ENCODE data around the gene UTS2B.

The UTS2B gene

DNA sequence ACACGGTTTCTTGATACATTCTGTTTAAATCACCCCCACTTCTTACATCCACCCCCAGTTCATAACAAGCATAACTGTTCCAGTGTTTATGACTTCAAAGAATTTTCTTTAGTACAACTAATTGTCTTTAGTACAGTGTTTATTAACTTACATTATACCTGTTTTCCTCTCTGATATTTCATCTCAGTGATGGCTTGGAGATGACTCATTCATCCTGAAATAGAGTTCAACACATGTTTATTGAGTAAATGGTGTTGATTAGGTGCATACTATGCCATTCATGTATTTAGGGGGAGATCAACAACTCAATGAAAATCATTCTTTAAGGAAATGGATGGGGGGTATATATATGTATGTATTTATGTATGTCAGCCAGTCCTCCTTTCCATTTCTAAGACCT, 21.7 kb upstream of the UTS2B start:
- no peak for DNase-seq (ENCODE audit: extremely low read depth, low read depth)
- TF ChIP-seq, protein P1, sequence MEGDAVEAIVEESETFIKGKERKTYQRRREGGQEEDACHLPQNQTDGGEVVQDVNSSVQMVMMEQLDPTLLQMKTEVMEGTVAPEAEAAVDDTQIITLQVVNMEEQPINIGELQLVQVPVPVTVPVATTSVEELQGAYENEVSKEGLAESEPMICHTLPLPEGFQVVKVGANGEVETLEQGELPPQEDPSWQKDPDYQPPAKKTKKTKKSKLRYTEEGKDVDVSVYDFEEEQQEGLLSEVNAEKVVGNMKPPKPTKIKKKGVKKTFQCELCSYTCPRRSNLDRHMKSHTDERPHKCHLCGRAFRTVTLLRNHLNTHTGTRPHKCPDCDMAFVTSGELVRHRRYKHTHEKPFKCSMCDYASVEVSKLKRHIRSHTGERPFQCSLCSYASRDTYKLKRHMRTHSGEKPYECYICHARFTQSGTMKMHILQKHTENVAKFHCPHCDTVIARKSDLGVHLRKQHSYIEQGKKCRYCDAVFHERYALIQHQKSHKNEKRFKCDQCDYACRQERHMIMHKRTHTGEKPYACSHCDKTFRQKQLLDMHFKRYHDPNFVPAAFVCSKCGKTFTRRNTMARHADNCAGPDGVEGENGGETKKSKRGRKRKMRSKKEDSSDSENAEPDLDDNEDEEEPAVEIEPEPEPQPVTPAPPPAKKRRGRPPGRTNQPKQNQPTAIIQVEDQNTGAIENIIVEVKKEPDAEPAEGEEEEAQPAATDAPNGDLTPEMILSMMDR (IDR thresholded peaks at IDR 0.05; ENCODE audit: low read depth, low read length): no peak

DNA sequence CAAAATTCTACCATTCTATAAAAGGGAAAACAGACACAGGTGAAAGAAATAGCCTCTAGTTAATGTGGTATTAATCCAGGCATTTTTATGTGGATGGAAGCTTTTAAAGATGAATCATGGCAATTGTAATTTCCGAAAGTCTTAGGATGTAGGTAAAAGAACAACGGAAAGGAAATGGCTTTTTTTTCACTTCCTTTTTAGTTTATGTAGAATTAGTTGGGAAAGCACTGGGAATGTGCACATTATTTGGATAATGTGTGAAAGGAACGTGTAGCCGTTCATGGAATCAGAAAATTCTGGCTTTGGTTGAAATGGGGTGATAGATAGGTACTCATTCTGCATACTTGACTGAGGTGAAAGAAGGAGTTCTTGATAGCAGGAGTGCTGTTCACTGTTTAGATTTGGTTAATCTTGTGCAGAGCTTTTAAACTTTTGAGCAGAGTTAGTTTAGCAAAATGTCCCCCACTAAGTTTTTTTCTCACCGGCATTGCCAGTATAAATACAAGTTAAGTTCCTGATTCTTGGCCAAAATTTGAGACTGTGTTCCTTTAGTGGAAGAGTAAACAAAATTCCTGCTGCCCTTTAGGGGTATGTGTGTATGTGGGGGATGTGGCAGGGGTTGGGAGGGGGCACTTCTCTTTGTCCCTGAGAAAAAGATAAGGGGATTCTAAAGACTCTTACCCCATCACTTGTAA, 20.2 kb upstream of the UTS2B start:
- no peak for DNase-seq (ENCODE audit: extremely low read depth, low read depth)
- TF ChIP-seq, protein P1 (IDR thresholded peaks at IDR 0.05; ENCODE audit: low read depth, low read length): no peak

DNA sequence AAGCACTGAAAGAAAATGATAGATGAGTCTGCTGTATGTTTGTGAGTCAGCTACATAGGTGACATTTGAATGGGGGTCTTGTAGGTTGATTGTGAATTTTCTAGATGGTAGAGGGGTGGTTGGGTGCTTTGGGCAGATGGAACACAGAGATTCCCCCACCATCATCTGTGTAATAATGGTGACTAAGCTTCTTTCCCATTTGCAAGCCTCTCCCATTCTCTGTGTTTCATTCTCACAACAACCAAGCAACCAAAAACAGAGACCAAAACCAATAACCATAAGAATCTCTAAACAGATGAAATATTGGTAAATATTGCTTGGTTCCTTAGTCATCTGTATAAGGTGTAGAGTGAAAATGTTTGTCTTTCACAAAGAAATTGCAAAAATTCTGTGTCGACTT, 17.8 kb upstream of the UTS2B start:
- no peak for DNase-seq (ENCODE audit: extremely low read depth, low read depth)
- TF ChIP-seq, protein P1 (IDR thresholded peaks at IDR 0.05; ENCODE audit: low read depth, low read length): no peak

DNA sequence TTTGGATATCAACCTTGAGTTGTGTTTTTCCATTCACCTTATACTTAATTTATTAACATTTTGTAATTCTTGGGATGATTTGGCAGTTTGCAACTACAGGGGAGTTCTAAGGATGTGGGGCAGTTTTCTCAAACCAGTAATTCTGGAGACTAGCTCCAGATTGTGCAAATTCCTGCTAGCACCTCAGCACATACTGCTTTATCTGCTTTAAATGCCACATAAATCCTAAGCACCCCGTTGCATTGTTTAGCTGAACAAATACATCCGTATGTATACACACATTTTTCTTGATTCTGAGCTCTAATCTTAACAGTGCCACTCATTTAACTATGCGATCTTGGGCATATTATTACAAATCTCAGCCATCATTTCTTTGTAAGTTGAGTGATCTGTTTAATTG, 16.9 kb upstream of the UTS2B start:
- TF ChIP-seq, protein P1 (IDR thresholded peaks at IDR 0.05; ENCODE audit: low read depth, low read length): no peak

DNA sequence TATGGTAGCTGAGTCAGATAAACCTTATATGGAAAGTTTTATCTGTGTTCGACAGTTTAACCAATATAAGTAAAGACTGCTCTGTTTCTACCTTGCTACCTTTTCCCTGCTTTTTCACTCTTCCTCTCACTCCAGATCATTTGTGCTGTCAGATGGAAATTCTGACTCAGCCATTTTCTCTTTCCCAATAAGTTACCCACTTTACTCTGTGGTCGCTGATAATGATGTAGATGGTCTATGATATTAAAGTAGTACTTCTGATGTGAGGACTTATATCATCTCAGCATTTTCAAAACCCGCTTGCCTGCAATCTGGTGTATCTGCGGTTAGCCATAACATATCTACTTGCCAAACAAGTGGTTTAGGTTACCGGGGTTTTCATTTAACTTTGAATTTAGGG, 15.0 kb upstream of the UTS2B start:
- DNase-seq (ENCODE audit: extremely low read depth, low read depth): no peak
- TF ChIP-seq, protein P1 (IDR thresholded peaks at IDR 0.05; ENCODE audit: low read depth, low read length): no peak

More for the DNA sequence above, 16.9 kb upstream of the UTS2B start:
- no peak for DNase-seq (ENCODE audit: extremely low read depth, low read depth)

DNA sequence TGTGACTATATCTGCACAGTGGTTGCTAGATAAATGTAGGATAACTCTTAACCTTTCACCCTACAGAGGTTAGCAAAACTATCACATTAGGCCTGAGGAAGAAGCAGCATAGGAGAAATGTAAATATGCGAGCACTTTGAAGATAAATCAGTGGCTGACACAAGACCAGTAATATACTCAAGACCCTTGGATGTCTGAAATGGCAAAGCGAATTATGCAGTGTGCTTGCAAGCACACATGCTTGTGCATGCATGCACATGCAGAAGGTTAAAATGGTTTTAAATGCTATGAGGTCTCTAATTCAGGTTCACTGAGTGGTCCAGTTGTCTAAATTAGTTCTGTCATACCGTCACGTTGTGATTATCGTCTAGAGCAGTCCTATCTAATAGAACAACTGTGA, 13.6 kb upstream of the UTS2B start:
- DNase-seq (ENCODE audit: extremely low read depth, low read depth): no peak
- TF ChIP-seq, protein P1 (IDR thresholded peaks at IDR 0.05; ENCODE audit: low read depth, low read length): no peak

DNA sequence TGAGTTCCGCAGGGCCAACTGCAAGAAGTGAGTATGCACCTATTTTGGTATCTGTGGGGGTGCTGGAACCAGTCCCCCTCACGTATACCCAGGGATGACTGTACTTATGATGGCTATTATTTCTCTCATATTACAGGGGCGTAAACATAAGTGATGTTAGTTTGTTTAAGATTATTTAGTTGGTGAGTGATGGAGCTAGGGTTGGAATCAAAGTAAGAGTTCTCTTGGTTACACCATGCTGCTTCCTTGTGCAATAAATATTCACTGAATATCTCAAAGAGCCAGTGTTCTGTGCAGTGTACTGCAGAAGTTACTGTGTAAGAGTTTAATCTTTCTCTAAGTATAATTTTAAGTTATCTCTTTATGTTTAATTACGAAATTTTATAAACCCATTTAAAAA, 12.8 kb upstream of the UTS2B start:
- no peak for DNase-seq (ENCODE audit: extremely low read depth, low read depth)
- TF ChIP-seq, protein P1 (IDR thresholded peaks at IDR 0.05; ENCODE audit: low read depth, low read length): no peak
